GM18526 (cell line): ENCODE results near the gene ZRANB1.

ENCODE experiments used
- POLR2A ChIP-seq: IDR thresholded peaks from 3 replicates; pipeline ENCODE4 v1.6.1; 2011; ENCODE audit not compliant: insufficient read length; ENCODE audit errors: extremely low read depth

The ZRANB1 gene

DNA sequence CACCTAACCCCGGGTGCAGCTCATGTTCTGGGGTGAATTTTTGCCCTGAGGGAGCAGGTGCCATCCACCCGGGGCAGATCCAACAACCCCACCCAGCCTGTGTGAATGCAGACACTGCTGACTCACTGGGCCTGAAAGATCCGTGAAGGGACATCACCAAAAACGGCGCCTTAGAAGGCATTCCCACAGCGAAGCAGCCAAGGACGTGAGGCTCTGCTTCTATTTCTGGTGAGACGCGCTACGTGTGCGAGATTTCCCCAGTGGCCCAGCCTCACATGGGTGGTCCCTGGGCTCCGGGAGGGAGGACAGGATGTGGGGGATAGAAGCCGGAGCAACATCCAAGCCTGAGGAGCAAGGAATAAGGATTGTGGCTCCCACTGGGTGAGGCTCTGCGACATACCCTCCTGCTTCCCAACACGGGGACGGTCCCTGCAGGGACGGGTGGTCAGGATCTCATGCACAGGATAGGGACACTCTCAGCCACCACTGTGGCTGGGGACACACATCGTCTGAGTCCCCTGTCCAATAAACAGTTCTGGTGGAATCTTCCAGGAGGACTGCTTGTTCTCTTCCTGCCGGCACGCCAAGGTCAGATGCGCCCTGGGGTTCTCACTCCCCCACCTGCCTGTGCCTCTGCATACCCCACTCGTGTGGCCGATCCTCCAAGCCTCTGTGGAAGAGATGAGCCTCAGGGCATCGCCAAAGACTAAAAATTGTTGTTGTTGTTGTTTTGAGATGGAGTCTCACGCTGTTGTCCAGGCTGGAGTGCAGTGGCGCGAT, 70.2 kb downstream of the ZRANB1 start:
- no peak for TF ChIP-seq POLR2A

DNA sequence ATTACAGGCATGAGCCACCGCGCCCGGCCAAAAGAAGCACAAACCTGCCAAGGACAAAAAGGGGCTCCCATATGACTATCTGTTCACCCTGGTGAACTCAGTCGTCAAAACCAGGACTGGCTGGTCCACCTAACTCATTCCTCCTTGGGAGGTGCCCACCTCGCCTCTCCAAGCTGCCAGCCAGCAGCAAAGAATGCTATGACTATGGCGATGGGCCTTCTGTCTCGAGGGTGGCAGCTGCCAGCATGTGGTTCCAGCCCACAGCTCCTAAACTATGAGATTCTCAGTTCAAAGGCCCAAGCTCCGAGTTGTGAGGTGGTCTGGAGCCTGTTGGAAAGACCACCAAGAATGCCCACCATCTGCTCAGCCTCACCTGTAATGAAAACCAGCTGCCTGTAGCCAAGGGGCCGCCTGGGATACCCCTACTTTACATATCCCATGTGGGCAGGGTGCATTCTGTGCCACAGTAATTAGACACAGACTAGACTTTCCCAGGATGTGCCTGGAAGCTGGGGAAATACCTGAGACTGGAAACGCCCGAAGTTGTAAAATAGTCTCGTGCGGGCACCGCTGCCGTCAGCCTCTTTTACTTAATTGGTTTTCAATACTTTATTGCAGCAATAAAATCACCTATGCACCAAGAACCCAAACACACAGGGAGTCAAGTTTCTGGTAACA, 71.1 kb downstream of the ZRANB1 start:
- TF ChIP-seq POLR2A: no peak

DNA sequence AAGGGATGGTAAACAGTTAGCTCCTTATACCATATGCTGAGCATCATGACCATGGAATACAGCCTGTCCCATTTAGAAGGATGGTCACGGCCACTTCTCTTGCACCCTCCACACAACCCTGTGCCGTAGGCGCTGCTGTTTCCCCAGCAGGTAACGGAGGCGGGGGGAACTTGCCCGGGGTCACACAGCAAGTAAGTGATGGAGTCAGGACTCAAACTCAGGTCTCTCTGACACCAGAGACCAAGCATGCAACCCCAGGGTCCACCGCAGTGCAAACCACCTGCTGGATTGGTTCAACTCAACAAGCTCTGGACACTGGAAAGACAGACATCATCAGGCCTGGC, 71.6 kb downstream of the ZRANB1 start:
- TF ChIP-seq POLR2A: no peak

DNA sequence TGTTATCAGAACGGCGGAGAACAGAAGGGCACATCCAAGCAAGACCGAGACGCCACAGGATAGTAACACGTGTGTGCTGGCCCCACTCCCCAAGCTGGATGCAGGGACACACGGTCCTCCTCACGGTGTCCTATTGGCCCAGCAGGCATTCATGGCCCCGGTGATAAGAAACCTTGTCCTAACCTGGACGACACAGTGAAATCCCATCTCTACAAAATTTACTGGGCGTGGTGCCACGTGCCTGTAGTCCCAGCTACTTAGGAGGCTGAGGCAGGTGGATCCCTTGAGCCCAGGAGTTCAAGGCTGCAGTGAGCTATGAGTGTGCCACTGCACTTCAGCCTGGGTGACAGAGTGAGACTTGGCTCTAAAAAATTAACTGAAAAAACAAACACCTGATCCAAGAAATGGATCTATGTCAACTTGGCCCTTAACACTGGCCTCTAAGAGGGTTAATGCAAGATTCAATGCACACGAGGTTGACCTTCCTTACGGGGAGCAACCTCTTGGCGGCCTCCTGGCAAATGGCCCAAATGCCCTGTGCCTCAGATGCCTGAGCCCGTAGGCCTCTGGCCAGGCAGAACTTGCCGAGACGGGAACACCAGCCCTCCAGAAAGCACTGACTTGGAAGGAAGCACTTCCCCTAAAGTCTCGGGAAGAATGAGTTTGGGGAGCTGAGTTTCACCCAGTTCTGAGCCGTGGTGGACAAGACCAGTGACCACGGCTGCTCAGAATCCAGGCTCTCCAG, 72.3 kb downstream of the ZRANB1 start:
- TF ChIP-seq POLR2A: no peak

DNA sequence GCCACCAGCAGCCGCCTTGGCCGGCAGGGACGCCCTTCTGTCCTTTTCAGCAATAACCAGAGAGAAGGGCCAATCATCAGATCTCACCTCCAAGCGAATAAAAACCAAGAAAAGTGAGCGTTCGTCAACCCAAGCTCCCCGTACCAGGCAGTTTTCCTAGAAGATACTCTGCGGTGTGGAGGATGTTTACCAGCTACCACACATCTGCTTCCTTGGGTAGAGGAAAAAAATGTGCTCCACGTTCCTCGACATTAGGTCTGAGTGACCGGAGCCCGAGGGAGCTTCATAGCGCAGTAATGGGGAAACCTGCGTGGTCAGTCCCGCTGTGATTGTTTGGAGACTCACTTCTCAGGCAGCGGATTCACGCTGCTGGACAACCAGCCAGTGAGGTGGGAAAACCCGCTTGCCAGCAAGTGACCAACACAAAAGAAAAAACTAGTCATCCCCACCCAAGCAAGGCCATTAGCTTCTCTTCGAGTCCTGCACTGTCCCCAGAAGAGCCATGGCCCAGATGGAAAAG, 73.0 kb downstream of the ZRANB1 start:
- no peak for TF ChIP-seq POLR2A

DNA sequence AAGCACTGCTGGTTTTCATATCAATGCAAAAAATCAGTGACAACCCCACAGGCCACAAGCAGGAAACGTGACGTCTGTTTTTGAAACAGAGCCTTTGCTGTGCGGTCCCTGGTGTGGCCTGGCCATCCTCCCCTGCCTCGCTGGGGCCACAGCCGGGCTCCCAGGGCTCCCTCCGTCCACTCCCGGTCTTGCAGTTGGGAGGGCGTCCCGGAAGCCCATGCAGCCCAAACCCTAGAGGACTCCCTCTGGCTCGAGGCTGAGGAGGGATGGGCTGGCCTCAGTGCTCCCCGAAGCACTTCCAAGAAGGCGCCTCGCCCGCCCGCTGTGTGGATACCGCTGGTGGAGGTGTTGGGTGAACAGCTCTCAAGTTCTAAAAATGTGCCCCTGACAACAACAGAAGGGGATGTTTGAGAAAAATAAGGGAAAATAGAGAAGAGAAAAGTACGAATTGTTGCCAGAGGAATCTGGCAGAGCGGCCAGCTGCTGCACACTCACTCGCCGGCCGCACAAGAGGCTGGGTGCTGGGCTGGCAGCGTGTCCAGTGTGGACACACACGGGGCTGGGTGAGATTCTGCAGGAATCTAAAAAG, 73.5 kb downstream of the ZRANB1 start:
- no peak for TF ChIP-seq POLR2A

DNA sequence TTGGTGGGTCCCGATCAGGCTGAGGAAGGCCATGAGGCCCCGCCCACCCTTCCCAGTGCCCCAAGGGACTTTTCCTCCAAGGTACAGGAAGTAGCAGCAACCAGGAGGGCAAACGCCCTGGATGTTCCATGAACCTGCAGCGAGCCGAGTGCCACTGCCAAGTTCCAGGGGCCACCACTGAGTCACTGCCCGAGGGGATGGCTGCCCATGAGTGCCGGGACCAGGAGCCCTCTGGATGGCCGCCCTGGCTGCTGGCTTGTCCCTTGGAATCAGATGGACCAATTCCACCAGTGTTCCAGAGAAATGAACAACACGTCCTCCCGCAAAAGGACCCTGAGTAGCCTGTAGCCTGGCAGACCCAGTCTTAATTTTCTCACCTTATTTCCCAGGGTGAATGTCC, 74.2 kb downstream of the ZRANB1 start:
- no peak for TF ChIP-seq POLR2A

DNA sequence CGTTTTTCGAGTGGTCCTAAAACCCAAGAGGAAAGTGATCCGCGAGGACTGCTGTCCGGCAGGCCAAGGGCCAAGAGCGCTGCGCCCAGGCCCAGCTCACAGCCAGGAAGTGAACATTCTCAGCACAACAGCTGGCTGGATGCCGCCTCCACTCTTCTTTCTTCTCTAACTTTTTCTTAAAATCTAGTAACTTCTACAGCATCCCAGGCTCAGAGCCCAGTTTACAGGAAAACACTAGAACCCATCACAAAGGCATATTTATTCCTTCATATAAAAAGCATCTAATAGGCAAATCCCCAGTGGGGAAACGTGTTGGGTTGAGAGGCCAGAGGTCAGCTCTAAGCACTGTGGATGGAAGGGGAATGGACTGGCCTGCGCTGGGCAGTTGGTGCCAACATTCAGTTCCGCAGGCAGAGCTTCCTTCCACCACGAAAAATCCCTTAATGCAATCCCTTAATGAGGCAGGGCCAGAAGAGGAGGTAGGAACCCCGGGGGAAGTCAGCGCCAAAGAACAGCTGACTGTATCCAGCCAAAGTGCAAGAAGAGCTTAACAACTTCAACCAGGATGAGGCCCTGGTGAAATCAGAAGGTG, 74.8 kb downstream of the ZRANB1 start:
- no peak for TF ChIP-seq POLR2A

DNA sequence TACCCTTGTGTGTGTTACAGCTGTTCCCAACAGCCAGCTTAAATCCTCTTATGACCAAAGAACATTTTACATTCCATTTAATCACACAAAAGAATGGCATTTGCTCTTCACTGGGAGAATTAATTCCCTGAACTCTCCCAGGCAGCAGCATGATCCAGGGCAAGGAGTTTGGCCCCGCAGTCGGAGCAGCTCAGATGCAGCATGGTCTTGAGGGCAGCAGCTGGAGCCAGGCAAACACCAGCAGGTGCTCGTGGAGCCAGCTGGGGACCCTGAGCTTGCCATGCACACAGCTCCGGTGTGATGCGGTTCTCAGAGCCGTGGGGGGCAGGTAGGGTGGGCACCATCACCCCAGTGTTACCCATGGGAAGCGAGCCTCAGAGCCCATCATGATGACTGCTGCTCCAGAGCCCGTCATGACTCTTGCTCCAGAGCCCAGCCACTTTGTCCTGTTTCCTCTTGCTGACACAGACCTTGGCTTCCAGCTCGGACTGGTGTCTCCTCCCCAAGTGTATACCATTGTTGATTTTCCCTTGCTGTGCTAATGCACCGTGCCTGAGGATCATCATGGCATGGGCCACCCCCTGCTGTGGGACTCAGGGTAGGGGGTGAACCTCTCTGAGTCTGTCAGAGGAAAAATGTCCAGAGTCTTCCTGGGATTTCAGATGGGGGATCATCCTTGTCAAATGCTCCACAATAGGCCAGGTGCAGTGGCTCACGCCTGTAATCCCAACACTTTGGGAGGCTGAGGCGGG, 75.8 kb downstream of the ZRANB1 start:
- TF ChIP-seq POLR2A: no peak

DNA sequence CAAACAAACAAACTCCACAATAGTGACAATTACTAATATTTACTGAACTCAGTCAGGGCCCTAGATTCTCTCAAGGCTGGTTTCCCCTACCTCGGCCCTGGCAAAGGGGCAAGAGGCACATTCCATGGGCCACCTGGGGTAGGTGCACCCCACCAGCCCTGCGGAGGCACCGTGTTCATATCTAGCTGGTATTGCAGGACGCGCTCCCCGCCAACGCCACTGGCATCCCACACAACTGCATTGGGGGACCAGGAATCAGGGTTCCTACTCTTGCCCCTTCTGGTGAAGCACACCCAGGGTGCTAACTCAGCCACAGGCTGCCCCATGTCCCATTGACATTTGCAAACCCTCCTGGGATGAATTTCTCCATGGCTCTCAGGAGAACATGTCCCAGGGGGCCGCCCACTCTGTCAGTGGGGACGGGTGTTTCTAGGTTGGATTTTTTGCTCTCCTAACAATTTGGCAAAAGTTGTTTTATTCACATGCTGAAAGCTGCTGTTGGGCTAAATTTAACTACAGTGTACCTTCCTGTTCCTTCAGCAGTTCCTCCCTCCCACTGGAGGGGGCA, 76.7 kb downstream of the ZRANB1 start:
- TF ChIP-seq POLR2A: no peak

DNA sequence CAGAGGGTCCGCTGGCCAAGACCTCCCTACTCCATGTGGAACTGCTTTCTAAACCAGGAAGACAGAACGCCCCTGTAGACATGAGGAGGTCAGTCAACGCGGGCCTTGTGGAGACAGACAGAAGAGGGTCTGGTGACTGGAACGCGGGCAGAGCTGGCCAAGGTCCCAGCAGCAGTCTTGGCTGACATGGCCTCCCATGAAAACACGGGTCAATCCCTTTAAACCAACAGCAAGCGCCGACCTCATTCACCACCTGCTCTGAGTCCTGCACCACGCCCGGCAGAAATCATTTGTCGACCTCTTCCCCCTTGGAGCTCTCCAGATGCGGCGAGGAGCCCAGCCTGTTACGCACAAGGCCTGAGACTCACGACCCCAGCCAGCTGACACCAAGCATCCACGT, 78.5 kb downstream of the ZRANB1 start:
- TF ChIP-seq POLR2A: no peak

DNA sequence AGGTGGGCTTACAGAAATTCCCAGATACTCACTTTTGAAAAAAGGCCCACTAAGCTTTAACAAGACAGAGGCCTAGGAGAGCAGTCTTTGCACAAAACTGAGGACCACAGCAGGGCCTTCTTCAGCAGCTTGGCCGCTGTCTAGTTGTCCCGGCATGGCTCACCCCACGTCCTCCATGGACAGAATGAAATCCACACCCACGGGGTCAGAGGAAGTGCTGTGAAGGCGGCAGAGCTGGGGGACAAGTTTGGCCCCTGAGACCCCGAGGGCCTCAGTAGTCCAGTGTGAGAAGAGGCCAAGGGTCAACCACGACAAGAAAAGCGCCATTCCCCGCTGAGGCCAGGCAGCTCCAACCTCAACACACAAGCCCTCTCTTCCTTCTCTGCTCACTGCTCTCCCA, 78.9 kb downstream of the ZRANB1 start:
- no peak for TF ChIP-seq POLR2A

DNA sequence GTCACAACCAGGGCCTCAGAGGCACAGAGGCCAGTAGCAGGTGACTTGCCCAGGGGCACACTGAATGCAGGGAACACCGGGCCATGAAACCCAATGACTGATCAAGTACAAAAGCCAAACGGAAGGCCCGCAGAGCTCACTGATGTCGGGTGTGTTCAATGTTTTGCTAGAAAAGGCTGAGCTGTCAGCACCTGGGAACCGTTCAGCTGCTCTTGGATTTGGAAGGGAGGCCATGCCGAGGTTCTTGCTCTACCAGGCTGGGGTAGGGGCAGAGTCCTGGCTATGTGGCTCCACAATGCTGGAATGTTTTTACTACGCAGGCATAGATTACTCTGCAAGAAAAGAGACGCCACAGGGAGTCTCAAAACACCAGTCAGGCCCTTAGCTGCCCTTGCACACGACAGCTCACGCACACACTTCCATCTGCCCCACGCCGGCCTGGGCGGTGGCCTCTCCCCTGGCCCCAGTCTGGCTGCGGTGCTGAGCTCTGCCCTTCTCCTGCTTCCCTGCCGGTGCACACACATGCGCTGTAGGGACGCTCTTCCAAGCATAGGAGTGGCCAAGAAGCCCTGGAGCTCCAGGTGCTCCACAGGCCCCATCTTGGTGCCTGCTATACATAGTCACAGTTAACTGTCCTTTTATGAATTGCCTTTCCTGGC, 79.9 kb downstream of the ZRANB1 start:
- no peak for TF ChIP-seq POLR2A

DNA sequence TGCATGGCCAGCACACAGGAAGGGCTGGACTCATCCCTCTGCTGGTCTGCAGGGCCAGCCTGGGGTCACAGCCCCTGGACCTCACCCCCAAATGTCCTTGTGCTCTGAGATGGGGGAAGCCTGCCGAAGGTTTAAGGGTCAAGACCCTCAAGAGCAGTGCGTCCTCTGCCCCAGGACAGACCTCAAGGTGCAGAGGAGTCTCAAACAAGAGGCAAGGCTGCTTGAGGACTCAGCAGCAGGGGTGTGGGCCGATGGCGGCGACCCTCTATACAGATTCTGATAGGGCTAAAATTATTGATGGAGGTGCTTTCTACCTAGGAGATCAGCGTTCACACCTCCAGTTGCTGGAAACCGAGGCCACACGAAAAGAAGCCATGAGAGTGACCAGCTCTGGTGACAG, 80.7 kb downstream of the ZRANB1 start:
- TF ChIP-seq POLR2A: no peak
